Testis (tissue), 3 donors: ENCODE results near the gene KCNC2. TPM values are rescaled to one million over a fixed set of nuclear protein-coding genes. Genes with fewer than 3 reads are reported as not detected.

Source experiments
- DNase-seq: peaks from one replicate; pipeline ENCODE4 v3.0.0-alpha.2; 2019
- H3K27ac ChIP-seq, 2 donors: fragments of 200-600 bp; sonication (generic); one replicate each; pipeline ENCODE4 v1.5.1; 2019
- H3K27me3 ChIP-seq: fragments of 200-600 bp; sonication (generic); one replicate; pipeline ENCODE4 v1.5.1; 2019
- H3K36me3 ChIP-seq: fragments of 200-600 bp; sonication (generic); one replicate; pipeline ENCODE4 v1.5.1; 2017; ENCODE audit warnings: low read depth; ENCODE audit errors: missing control alignments
- H3K4me1 ChIP-seq: fragments of 200-600 bp; sonication (generic); one replicate; pipeline ENCODE4 v1.5.1; 2019
- H3K4me3 ChIP-seq, 2 donors: fragments of 200-600 bp; sonication (generic); one replicate each; pipeline ENCODE4 v1.5.1; 2017 to 2019
- H3K9me3 ChIP-seq: fragments of 200-600 bp; sonication (generic); one replicate; pipeline ENCODE4 v1.5.1; 2017
- CTCF ChIP-seq, 3 experiments: fragments of 450-650 bp in 2 of 3; fragments of 200-600 bp in 1 of 3; sonication (generic) in 1 of 3; IDR thresholded peaks; one replicate each; pipeline ENCODE4 v1.5.1; 2016 to 2019; ENCODE audit warnings: antibody characterized with exemption in 3 of 3, mild to moderate bottlenecking in 2 of 3, moderate library complexity in 1 of 3
- POLR2A ChIP-seq: fragments of 450-650 bp; IDR thresholded peaks from one replicate; pipeline ENCODE4 v1.6.1; 2017; ENCODE audit warnings: antibody characterized with exemption, mild to moderate bottlenecking, moderate library complexity
- WGBS, 2 donors: methylation state at CpG; one replicate each; pipeline ENCODE4 v1.1.5; 2018; 5-methylcytosine and 5-hydroxymethylcytosine counted together
- intact Hi-C: fragments of 100-400 bp; cut with DNase I; formaldehyde crosslinking; loops from one replicate; pipeline ENCODE4 v1.15.1; 2023; ENCODE audit warnings: low total_unique reads
- polyA plus RNA-seq: library from polyadenylated mRNA; stranded (reverse); fragments of 350-450 nt; fragmentation: Illumina TruSeq; extraction: RNeasy Lipid Tissue Mini Kit (QIAGEN cat#74804); gene quantifications from one replicate; pipeline ENCODE4 v1.2.3, GENCODE V29; 2014; ENCODE audit warnings: low read depth, low replicate concordance; ENCODE audit not compliant: insufficient read depth
- total RNA-seq, 2 donors: library from RNA; depleted of rRNA; stranded (reverse); fragments of >200 nt; gene quantifications; one replicate each; pipeline ENCODE4 v1.2.3, GENCODE V29; 2016

KCNC2 gene
- total and polyA plus RNA-seq, 3 donors from 2014 or later, result 0.39 TPM; not detected in 2

GRCh38 chr12:75065482-75065881 lies 144.2 kb downstream of the KCNC2 start:
- H3K27ac ChIP-seq, result no peak overlapping the region
- WGBS, 2 donors, result 90 to 93% methylated on average over 2 of the region's 2 CpGs
- intact Hi-C loops, result no loop called here
- H3K36me3 ChIP-seq, result no peaks in the 10 kb centered on the region
- H3K9me3 ChIP-seq, result no peaks in the 10 kb centered on the region
- H3K4me3 ChIP-seq, result no peak overlapping the region
- no peak for DNase-seq
- H3K27me3 ChIP-seq, result no peaks in the 10 kb centered on the region
- TF ChIP-seq CTCF (IDR thresholded peaks at IDR 0.05), result no peak
- no peak for TF ChIP-seq POLR2A
- no peaks in the 10 kb centered on the region for H3K4me1 ChIP-seq

GRCh38 chr12:75062691-75063090 lies 146.9 kb downstream of the KCNC2 start:
- DNase-seq, result no peak
- WGBS, 2 donors, result 31 to 37% methylated on average over 2 of the region's 2 CpGs
- Histone ChIP-seq H3K27me3 (no peaks in the 10 kb centered on the region), H3K27ac (no peak overlapping the region), H3K4me1 (no peaks in the 10 kb centered on the region), H3K4me3 (no peak overlapping the region), H3K9me3 (no peaks in the 10 kb centered on the region), H3K36me3 (no peaks in the 10 kb centered on the region)
- TF ChIP-seq POLR2A, result no peak
- intact Hi-C loops, result no loop called here

- Histone ChIP-seq H3K4me1 (no peaks in the 10 kb centered on the region), H3K36me3 (no peaks in the 10 kb centered on the region), H3K27ac (no peak overlapping the region), H3K27me3 (no peaks in the 10 kb centered on the region), H3K9me3 (no peaks in the 10 kb centered on the region), H3K4me3 (no peak overlapping the region)
- TF ChIP-seq CTCF (IDR thresholded peaks at IDR 0.05) (no peak), POLR2A (no peak)
- intact Hi-C loops, result no loop called here
- no peak for DNase-seq
Measured at GRCh38 chr12:75058228-75058627, 151.4 kb downstream of the KCNC2 start.

GRCh38 chr12:75048767-75049166 lies 160.9 kb downstream of the KCNC2 start:
- 22 to 32% methylated on average over 2 of the region's 2 CpGs for WGBS, 2 donors
- H3K4me1 ChIP-seq, result no peaks in the 10 kb centered on the region
- H3K36me3 ChIP-seq, result no peaks in the 10 kb centered on the region
- no peak overlapping the region for H3K27ac ChIP-seq
- H3K4me3 ChIP-seq, result no peak overlapping the region
- H3K27me3 ChIP-seq, result no peaks in the 10 kb centered on the region
- intact Hi-C loops, result no loop called here
- no peak for TF ChIP-seq POLR2A
- no peak for TF ChIP-seq CTCF (IDR thresholded peaks at IDR 0.05)
- H3K9me3 ChIP-seq, result no peaks in the 10 kb centered on the region
- no peak for DNase-seq

- intact Hi-C loops, result no loop called here
Measured at GRCh38 chr12:75047885-75048525, 161.6 kb downstream of the KCNC2 start.

More at GRCh38 chr12:75047885-75048525, 161.6 kb downstream of the KCNC2 start:
- H3K4me1 ChIP-seq, result no peaks in the 10 kb centered on the region
- TF ChIP-seq POLR2A (no peak), CTCF (IDR thresholded peaks at IDR 0.05) (no peak)
- WGBS, 2 donors, result 61 to 69% methylated on average over 10 of the region's 10 CpGs
- H3K4me3 ChIP-seq, result no peak overlapping the region
- H3K27ac ChIP-seq, result no peak overlapping the region
- H3K36me3 ChIP-seq, result no peaks in the 10 kb centered on the region
- H3K27me3 ChIP-seq, result no peaks in the 10 kb centered on the region
- no peak for DNase-seq
- no peaks in the 10 kb centered on the region for H3K9me3 ChIP-seq
